ENCODE measurements around the gene KAZALD1. TPM values are rescaled to one million over a fixed set of nuclear protein-coding genes. Genes with fewer than 3 reads are reported as not detected.

Gene KAZALD1
- total RNA-seq, 1 donor from 2014 or later: 2.0 TPM

- no peak for DNase-seq (ENCODE audit: low read depth)
- H3K27me3 ChIP-seq (ENCODE audit: control insufficient read depth, insufficient read depth, low read length): peaks cover 3% of the 10 kb centered on the region
- peak overlapping the region; percentile 99 for H3K4me3 ChIP-seq (ENCODE audit: low read depth, low read length)
- no peaks in the 10 kb centered on the region for H3K36me3 ChIP-seq (ENCODE audit: control insufficient read depth, insufficient read depth, low read length)
- peak; percentile 92 for TF ChIP-seq CTCF (IDR thresholded peaks at IDR 0.05; ENCODE audit: insufficient read depth, low read length, poor library complexity, severe bottlenecking)
Measured at GRCh38 chr10:101060036-101060950, 1.5 kb upstream of the KAZALD1 start.

GRCh38 chr10:101060951-101061623 is 702 bp upstream of the KAZALD1 start:
- TF ChIP-seq CTCF (IDR thresholded peaks at IDR 0.05; ENCODE audit: insufficient read depth, low read length, poor library complexity, severe bottlenecking): no peak
- no peak for DNase-seq (ENCODE audit: low read depth)
- Histone ChIP-seq H3K27me3 (ENCODE audit: control insufficient read depth, insufficient read depth, low read length) (peaks cover 3% of the 10 kb centered on the region), H3K36me3 (ENCODE audit: control insufficient read depth, insufficient read depth, low read length) (no peaks in the 10 kb centered on the region), H3K4me3 (ENCODE audit: low read depth, low read length) (peak overlapping the region; percentile 99)

- H3K36me3 ChIP-seq (ENCODE audit: control insufficient read depth, insufficient read depth, low read length): no peaks in the 10 kb centered on the region
- TF ChIP-seq CTCF (IDR thresholded peaks at IDR 0.05; ENCODE audit: insufficient read depth, low read length, poor library complexity, severe bottlenecking): peak; percentile 18
- H3K4me3 ChIP-seq (ENCODE audit: low read depth, low read length): peak overlapping the region; percentile 30
- no peak for DNase-seq (ENCODE audit: low read depth)
- peaks cover 3% of the 10 kb centered on the region for H3K27me3 ChIP-seq (ENCODE audit: control insufficient read depth, insufficient read depth, low read length)
Measured at GRCh38 chr10:101062232-101063049, 652 bp downstream of the KAZALD1 start.

GRCh38 chr10:101063050-101063525 is 1.3 kb downstream of the KAZALD1 start:
- Histone ChIP-seq H3K36me3 (ENCODE audit: control insufficient read depth, insufficient read depth, low read length) (no peaks in the 10 kb centered on the region), H3K4me3 (ENCODE audit: low read depth, low read length) (no peak overlapping the region), H3K27me3 (ENCODE audit: control insufficient read depth, insufficient read depth, low read length) (peaks cover 3% of the 10 kb centered on the region)
- no peak for DNase-seq (ENCODE audit: low read depth)
- TF ChIP-seq CTCF (IDR thresholded peaks at IDR 0.05; ENCODE audit: insufficient read depth, low read length, poor library complexity, severe bottlenecking): no peak

- no peak for DNase-seq (ENCODE audit: low read depth)
- H3K27me3 ChIP-seq (ENCODE audit: control insufficient read depth, insufficient read depth, low read length): peaks cover 3% of the 10 kb centered on the region
- no peaks in the 10 kb centered on the region for H3K36me3 ChIP-seq (ENCODE audit: control insufficient read depth, insufficient read depth, low read length)
- no peak for TF ChIP-seq CTCF (IDR thresholded peaks at IDR 0.05; ENCODE audit: insufficient read depth, low read length, poor library complexity, severe bottlenecking)
- H3K4me3 ChIP-seq (ENCODE audit: low read depth, low read length): no peak overlapping the region
Measured at GRCh38 chr10:101063548-101064414, 2.0 kb downstream of the KAZALD1 start.
